OCI-LY1 (cell line): ENCODE data around the gene SYTL5.

Source experiments
- CTCF ChIP-seq: fragments of 200-600 bp; sonication (generic), shearing (Covaris generic); IDR thresholded peaks from 2 replicates; pipeline ENCODE4 v1.5.1; 2017; ENCODE audit warnings: mild to moderate bottlenecking, antibody characterized with exemption, low read length, moderate library complexity, mixed read lengths
- EZH2 ChIP-seq: fragments of 200-600 bp; sonication (generic), shearing (Covaris generic); IDR thresholded peaks from 2 replicates; pipeline ENCODE4 v1.8.0; 2017; ENCODE audit warnings: borderline replicate concordance, mixed run types, mild to moderate bottlenecking, antibody characterized with exemption, low read length, moderate library complexity, mixed read lengths

- TF ChIP-seq CTCF (no peak), EZH2 (no peak)
These were observed 34.9 kb downstream of the SYTL5 start for GRCh38 chrX:38041237-38041636.
